Adrenal gland (tissue), 12 donors: Measurements from ENCODE around the gene RNF212. TPM values are rescaled to one million over a fixed set of nuclear protein-coding genes. Genes with fewer than 3 reads are reported as not detected.

Experiments
- DNase-seq, 7 donors: peaks; one replicate each; pipeline ENCODE4 v3.0.0-alpha.2; 2019 to 2020
- H3K27ac ChIP-seq, 5 donors: fragments of 200-600 bp; sonication (generic) in 4 of 5; 1 replicate in 3 of 5; 2 replicates in 2 of 5; pipeline versions ENCODE4 v1.5.1 to v1.8.0; 2016 to 2020; ENCODE audit warnings: mild to moderate bottlenecking in 1 of 5
- H3K27me3 ChIP-seq: fragments of 200-600 bp; 2 replicates; pipeline ENCODE4 v1.8.0; 2021
- H3K36me3 ChIP-seq, 2 donors: fragments of 200-600 bp; replicated peaks in 1 of 2; 1 replicate in 1 of 2; 2 replicates in 1 of 2; pipeline versions ENCODE4 v1.5.1 to v1.8.0; 2018 to 2022
- H3K4me1 ChIP-seq, 2 donors: fragments of 200-600 bp; replicated peaks in 1 of 2; 1 replicate in 1 of 2; 2 replicates in 1 of 2; pipeline versions ENCODE4 v1.5.1 to v1.8.0; 2018 to 2021
- H3K4me3 ChIP-seq, 4 donors: fragments of 200-600 bp; sonication (generic) in 3 of 4; one replicate each; pipeline ENCODE4 v1.5.1; 2016 to 2018
- H3K9me3 ChIP-seq, 3 donors: fragments of 200-600 bp; sonication (generic) in 1 of 3; replicated peaks in 1 of 3; 1 replicate in 2 of 3; 2 replicates in 1 of 3; pipeline versions ENCODE4 v1.5.1 to v1.8.0; 2016 to 2021
- POLR2A ChIP-seq, 2 donors: fragments of 450-650 bp; IDR thresholded peaks; one replicate each; pipeline ENCODE4 v1.6.1; 2017; ENCODE audit warnings: antibody characterized with exemption in 2 of 2, mild to moderate bottlenecking in 2 of 2, moderate library complexity in 1 of 2
- WGBS, 4 donors: extraction: QIAGEN DNeasy Blood & Tissue Kit in 2 of 4; methylation state at CpG; one replicate each; pipeline versions ENCODE4 v1.1.5 to v1.1.7; 2013 to 2017; 5-methylcytosine and 5-hydroxymethylcytosine counted together
- intact Hi-C, 2 donors: fragments of 100-400 bp; cut with DNase I; formaldehyde crosslinking; loops; one replicate each; pipeline versions ENCODE4 v1.14.1 to v1.15.0; 2022 to 2023
- polyA plus RNA-seq, 3 donors: library from polyadenylated mRNA; stranded (reverse); fragments of 200-250 nt in 2 of 3; fragments of 350-450 nt in 1 of 3; fragmentation: Illumina TruSeq in 1 of 3; extraction: RNeasy Lipid Tissue Mini Kit (QIAGEN cat#74804) in 1 of 3; gene quantifications; one replicate each; pipeline ENCODE4 v1.2.3, GENCODE V29; 2013 to 2014
- total RNA-seq, 9 donors: library from RNA; depleted of rRNA in 4 of 9; stranded (reverse); fragments of >200 nt in 4 of 9; fragments of 120-200 nt in 1 of 9; fragmentation: NEBNext Ultra II Directional in 1 of 9; extraction: Animal tissue kit (Norgen Biotek cat#: 25700) in 1 of 9; gene quantifications; one replicate each; pipeline versions ENCODE4 v1.1.0 to v1.2.4, GENCODE V29; 2013 to 2023
- TF ChIP-seq, protein P1 (sequence below), 6 experiments: fragments of 450-650 bp in 4 of 6; fragments of 200-600 bp in 2 of 6; sonication (generic) in 1 of 6; IDR thresholded peaks; 1 replicate in 5 of 6; 2 replicates in 1 of 6; pipeline versions ENCODE4 v1.5.1 to v1.8.0; 2016 to 2021; ENCODE audit warnings: antibody characterized with exemption in 6 of 6, mild to moderate bottlenecking in 2 of 6, moderate library complexity in 1 of 6
- donor health status: healthy with polysubstance abuse.
- donor health status: Bipolar disorder and iron deficiency.
- donor health status: DM: yes; HTN: yes; CAD: no.
- donor health status: DM: no; HTN: no; CAD: no.
- donor health status: DM: no; HTN: no; CAD: no.
- donor health status: DM: yes; HTN: yes; CAD: no.

The RNF212 gene
- total and polyA plus RNA-seq, 12 donors, result 1.3 to 9.5 (median 2.4) TPM; not detected in 1

DNA sequence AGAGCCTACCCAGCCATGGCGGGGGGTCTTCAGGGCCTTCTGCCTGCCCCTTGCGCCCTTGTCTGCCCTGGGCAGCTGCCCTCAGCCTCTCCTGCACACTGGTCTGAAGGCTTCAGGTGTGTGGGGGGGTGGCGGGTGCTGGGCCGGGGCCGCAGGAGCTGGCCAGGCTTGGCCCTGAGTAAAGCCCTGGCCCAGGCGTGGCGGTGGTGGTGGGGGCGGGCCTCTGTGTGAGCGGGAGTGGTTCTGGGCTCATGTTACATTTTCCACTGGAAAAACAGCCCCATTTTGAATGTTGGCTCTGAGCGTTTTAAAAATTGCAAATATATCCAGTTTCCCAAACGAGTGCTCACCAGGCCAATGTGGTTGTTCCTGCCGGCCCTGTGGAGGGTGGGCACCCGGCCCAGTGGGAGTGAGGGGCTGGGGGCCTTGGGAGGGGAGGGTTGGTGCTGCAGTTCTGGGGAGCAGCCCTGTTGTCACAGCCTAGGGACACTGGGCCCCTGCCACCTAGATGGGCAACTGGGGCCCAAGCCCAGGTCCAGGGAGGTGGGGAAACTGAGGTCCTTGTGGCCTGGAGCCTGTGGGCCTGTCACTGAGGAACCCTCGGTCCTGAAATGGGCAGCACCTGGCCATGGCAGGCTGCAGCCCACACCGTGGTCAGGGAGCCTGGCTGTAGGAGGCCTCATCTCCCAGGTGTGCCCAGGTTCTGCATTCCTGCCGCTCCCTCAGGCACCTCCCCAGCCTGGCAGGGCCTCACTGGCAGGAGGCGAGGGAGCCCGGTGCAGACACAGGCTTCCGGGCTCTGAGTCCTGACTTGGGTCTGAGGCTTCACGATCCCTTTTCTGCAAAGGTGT, 73.6 kb downstream of the RNF212 start:
- Histone ChIP-seq H3K27ac (peak overlapping the region in 2 of 5 donors; percentile 40 to 72), H3K4me1 (peaks cover 5 to 16% of the 10 kb centered on the region in 2 donors), H3K4me3 (no peak overlapping the region), H3K36me3 (no peaks in the 10 kb centered on the region), H3K27me3 (no peaks in the 10 kb centered on the region), H3K9me3 (no peaks in the 10 kb centered on the region)
- intact Hi-C loops, result no loop called here
- WGBS, 4 donors, result 56 to 78% (median 57%) methylated on average over 2 to 20 of the region's 20 CpGs
- peak; percentile 67 to 84 (median 71) for DNase-seq
- TF ChIP-seq POLR2A (IDR thresholded peaks at IDR 0.05), result no peak
- TF ChIP-seq, protein P1, sequence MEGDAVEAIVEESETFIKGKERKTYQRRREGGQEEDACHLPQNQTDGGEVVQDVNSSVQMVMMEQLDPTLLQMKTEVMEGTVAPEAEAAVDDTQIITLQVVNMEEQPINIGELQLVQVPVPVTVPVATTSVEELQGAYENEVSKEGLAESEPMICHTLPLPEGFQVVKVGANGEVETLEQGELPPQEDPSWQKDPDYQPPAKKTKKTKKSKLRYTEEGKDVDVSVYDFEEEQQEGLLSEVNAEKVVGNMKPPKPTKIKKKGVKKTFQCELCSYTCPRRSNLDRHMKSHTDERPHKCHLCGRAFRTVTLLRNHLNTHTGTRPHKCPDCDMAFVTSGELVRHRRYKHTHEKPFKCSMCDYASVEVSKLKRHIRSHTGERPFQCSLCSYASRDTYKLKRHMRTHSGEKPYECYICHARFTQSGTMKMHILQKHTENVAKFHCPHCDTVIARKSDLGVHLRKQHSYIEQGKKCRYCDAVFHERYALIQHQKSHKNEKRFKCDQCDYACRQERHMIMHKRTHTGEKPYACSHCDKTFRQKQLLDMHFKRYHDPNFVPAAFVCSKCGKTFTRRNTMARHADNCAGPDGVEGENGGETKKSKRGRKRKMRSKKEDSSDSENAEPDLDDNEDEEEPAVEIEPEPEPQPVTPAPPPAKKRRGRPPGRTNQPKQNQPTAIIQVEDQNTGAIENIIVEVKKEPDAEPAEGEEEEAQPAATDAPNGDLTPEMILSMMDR (IDR thresholded peaks at IDR 0.05), result no peak

DNA sequence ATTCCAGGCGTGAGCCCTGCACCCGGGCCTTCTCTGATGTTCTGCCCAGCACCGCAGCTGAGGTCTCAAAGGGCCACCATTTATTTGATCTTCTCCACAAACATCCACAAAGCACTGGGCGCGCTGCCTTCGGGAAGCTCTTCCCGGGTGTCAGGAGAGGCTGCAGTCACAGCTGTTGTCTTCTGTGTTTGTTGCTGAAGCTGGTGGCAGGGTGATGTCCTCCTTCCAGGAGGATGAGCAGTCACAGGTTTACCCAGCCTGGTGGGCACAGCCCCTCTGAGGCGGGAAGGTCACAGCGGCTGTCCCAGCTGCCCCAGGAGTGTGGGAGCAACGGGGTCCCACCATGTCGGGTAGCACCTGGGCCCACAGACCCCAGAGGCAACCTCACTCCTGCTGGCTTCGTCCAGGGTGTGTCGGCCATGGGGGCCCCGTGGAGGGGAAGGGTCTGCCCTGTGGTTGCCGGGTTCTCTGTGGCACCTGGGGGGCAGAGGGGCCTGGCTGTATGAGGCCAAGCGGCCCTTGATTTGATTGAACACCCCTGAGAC, 74.3 kb downstream of the RNF212 start:
- Histone ChIP-seq H3K36me3 (no peaks in the 10 kb centered on the region), H3K4me1 (peaks cover 3 to 12% of the 10 kb centered on the region in 2 donors), H3K4me3 (no peak overlapping the region), H3K27ac (peak overlapping the region in 1 of 5 donors; percentile 72), H3K27me3 (no peaks in the 10 kb centered on the region), H3K9me3 (no peaks in the 10 kb centered on the region)
- DNase-seq, result no peak
- intact Hi-C loops, result no loop called here
- TF ChIP-seq POLR2A (IDR thresholded peaks at IDR 0.05), result no peak
- TF ChIP-seq, protein P1 (IDR thresholded peaks at IDR 0.05), result no peak
- WGBS, 4 donors, result 82 to 86% (median 84%) methylated on average over 5 to 16 of the region's 16 CpGs

DNA sequence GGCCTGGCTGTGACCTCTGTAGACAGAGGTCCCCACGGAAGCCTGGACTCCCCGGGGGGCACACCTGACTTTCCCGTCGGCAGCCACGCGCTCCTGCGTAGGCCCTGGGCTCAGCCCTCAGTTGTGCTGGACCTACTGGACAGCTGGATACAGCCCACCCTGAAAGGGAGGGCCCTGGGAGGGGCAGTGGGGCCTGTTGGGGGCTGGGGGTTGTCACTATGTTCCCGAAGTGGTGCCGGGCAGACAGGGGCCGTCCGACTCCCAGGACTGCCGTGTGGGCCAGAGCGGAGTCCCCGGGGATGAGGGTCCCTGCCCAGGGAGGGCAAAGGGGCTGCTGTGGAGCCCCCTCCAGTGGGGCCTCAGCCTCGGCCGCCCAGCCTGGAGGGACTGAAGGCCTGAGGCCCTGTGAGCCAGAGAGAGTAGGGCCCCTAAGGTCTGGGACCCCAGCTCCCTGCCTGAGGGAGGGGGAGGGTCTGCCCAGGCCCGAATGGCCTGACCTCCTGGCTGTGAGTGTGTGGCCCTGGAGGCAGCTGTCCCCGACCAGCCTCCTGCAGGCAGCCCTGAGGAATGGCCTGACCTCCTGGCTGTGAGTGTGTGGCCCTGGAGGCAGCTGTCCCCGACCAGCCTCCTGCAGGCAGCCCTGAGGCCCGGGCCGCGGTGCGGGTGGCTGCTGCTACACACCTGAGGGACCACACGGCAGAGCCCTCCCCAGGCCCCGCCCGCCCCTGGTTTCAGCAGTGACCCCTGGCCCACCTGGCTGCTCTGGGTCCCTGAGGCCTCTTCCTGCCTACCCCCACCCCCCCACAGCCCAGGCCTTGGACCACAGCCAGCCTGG, 76.2 kb downstream of the RNF212 start:
- no peaks in the 10 kb centered on the region for H3K36me3 ChIP-seq
- H3K27me3 ChIP-seq, result no peaks in the 10 kb centered on the region
- DNase-seq, result no peak
- no peak for TF ChIP-seq POLR2A (IDR thresholded peaks at IDR 0.05)
- TF ChIP-seq, protein P1 (IDR thresholded peaks at IDR 0.05), result no peak
- H3K4me3 ChIP-seq, result no peak overlapping the region
- 75 to 96% (median 81%) methylated on average over 9 to 26 of the region's 26 CpGs for WGBS, 4 donors
- peaks cover 0 to 5% of the 10 kb centered on the region in 2 donors for H3K4me1 ChIP-seq
- H3K9me3 ChIP-seq, result no peaks in the 10 kb centered on the region
- no peak overlapping the region for H3K27ac ChIP-seq
- intact Hi-C loops, result no loop called here

DNA sequence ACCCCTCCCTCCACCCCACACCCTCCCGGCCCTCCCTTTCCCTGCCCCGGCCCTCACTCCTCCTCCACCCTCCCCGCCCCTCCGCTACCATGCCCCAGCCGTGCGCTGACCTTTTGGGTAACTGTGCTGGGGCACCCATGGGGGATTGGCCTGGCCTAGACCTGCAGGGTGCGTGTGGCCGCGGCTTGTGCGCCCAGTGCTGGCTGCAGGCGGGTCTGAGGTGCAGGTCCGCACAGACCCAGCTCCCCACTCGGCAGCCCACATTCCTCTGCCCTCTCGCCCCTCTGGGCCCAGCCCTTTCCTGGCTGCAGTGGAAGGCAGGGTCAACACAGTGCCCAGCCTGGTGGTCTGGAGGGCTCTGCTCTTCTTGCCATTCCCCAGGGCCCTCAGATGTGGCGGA, 77.3 kb downstream of the RNF212 start:
- Histone ChIP-seq H3K9me3 (no peaks in the 10 kb centered on the region), H3K27ac (no peak overlapping the region), H3K36me3 (no peaks in the 10 kb centered on the region), H3K4me1 (peaks cover 0 to 5% of the 10 kb centered on the region in 2 donors), H3K4me3 (no peak overlapping the region), H3K27me3 (no peaks in the 10 kb centered on the region)
- no peak for TF ChIP-seq POLR2A (IDR thresholded peaks at IDR 0.05)
- TF ChIP-seq, protein P1 (IDR thresholded peaks at IDR 0.05), result no peak
- intact Hi-C loops, result no loop called here
- WGBS, 4 donors, result 88 to 92% (median 90%) methylated on average over 14 to 15 of the region's 15 CpGs; no CpG with 5 or more reads in 1 of the 4 donors
- no peak for DNase-seq
